SU-DHL-6 (cell line): Measurements from ENCODE around the gene SCN5A.

ENCODE experiments used
- EZH2phosphoT487 ChIP-seq: fragments of 200-600 bp; sonication (generic), shearing (Covaris generic); conservative IDR thresholded peaks from 2 replicates; pipeline ENCODE4 v1.6.1; 2018; ENCODE audit warnings: mild to moderate bottlenecking, antibody characterized with exemption, low read length, moderate library complexity, mixed read lengths
- TF ChIP-seq, protein P1 (sequence below): fragments of 200-600 bp; sonication (generic); IDR thresholded peaks from one replicate; pipeline ENCODE4 v1.5.1; 2017; ENCODE audit warnings: antibody characterized with exemption, mild to moderate bottlenecking, low read length, moderate library complexity; ENCODE audit not compliant: insufficient read depth, poor library complexity, severe bottlenecking

DNA sequence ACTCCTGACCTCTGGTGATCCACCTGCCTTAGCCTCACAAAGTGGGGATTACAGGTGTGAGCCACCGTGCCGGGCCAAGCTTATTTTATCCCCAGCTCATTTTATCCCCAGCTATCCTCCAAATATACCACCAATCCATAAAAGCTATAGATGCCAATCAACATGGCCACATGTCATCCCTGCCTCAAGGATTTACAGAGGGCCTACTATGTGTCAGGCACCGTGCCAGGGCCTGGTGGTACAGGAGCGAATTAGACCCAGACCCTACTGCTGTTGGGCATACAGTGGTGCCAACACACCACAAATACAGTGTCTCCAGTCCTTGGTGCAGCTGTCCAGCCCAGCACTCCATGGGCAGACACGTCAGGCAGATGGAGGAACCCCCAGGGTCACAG, 73.4 kb downstream of the SCN5A start:
- TF ChIP-seq, protein P1, sequence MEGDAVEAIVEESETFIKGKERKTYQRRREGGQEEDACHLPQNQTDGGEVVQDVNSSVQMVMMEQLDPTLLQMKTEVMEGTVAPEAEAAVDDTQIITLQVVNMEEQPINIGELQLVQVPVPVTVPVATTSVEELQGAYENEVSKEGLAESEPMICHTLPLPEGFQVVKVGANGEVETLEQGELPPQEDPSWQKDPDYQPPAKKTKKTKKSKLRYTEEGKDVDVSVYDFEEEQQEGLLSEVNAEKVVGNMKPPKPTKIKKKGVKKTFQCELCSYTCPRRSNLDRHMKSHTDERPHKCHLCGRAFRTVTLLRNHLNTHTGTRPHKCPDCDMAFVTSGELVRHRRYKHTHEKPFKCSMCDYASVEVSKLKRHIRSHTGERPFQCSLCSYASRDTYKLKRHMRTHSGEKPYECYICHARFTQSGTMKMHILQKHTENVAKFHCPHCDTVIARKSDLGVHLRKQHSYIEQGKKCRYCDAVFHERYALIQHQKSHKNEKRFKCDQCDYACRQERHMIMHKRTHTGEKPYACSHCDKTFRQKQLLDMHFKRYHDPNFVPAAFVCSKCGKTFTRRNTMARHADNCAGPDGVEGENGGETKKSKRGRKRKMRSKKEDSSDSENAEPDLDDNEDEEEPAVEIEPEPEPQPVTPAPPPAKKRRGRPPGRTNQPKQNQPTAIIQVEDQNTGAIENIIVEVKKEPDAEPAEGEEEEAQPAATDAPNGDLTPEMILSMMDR: no peak
- TF ChIP-seq EZH2phosphoT487: no peak
